Adrenal gland (tissue), 5 donors: ENCODE results near the gene LMBRD1.

Source experiments
- POLR2A ChIP-seq, 2 donors: fragments of 450-650 bp; IDR thresholded peaks; one replicate each; pipeline ENCODE4 v1.6.1; 2017; ENCODE audit warnings: antibody characterized with exemption in 2 of 2, mild to moderate bottlenecking in 2 of 2, moderate library complexity in 1 of 2
- TF ChIP-seq, protein P1 (sequence below), 6 experiments: fragments of 450-650 bp in 4 of 6; fragments of 200-600 bp in 2 of 6; sonication (generic) in 1 of 6; IDR thresholded peaks; 1 replicate in 5 of 6; 2 replicates in 1 of 6; pipeline versions ENCODE4 v1.5.1 to v1.8.0; 2016 to 2021; ENCODE audit warnings: antibody characterized with exemption in 6 of 6, mild to moderate bottlenecking in 2 of 6, moderate library complexity in 1 of 6
- donor health status: DM: no; HTN: no; CAD: no.

DNA sequence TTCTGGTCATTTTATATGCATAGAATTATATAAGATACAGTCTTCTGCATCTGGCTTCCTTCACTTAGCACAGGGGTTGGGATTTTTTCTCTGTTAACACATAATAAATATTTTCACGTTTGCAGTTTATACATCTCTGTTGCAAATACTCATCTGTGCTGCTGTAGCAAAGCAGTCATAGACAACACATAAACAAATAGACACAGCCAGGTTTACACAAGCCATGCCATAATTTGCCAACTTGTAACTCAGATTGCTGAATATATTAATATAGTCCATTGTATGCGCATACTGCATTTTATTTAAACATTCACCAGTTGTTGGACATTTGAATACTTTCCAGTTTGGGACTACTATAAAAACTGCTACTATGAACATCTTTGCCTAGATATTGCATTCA, 35.0 kb downstream of the LMBRD1 start:
- TF ChIP-seq POLR2A (IDR thresholded peaks at IDR 0.05) = no peak
- TF ChIP-seq, protein P1, sequence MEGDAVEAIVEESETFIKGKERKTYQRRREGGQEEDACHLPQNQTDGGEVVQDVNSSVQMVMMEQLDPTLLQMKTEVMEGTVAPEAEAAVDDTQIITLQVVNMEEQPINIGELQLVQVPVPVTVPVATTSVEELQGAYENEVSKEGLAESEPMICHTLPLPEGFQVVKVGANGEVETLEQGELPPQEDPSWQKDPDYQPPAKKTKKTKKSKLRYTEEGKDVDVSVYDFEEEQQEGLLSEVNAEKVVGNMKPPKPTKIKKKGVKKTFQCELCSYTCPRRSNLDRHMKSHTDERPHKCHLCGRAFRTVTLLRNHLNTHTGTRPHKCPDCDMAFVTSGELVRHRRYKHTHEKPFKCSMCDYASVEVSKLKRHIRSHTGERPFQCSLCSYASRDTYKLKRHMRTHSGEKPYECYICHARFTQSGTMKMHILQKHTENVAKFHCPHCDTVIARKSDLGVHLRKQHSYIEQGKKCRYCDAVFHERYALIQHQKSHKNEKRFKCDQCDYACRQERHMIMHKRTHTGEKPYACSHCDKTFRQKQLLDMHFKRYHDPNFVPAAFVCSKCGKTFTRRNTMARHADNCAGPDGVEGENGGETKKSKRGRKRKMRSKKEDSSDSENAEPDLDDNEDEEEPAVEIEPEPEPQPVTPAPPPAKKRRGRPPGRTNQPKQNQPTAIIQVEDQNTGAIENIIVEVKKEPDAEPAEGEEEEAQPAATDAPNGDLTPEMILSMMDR (IDR thresholded peaks at IDR 0.05) = no peak
